H1 (cell line): ENCODE results near the gene RAP1GDS1. TPM values are rescaled to one million over a fixed set of nuclear protein-coding genes. Genes with fewer than 3 reads are reported as not detected.

ENCODE experiments used
- CTCF ChIA-PET: fragments of 300-600 bp; sonication (Branson Sonifier 250); formaldehyde crosslinking; loops from one replicate; lab custom pipeline; 2021; ENCODE audit not compliant: partially characterized antibody; lab: Charles Lee
- POLR2A ChIA-PET: fragments of 300-600 bp; sonication (Branson Sonifier 250); formaldehyde crosslinking; loops from one replicate; lab custom pipeline; 2021; ENCODE audit warnings: inconsistent platforms; ENCODE audit not compliant: partially characterized antibody; lab: Charles Lee
- DNase-seq, 2 experiments: peaks; one replicate each; pipeline versions ENCODE4 v3.0.0 to v3.0.0-alpha.2; 2010 to 2022; ENCODE audit warnings: low spot score in 2 of 2, low read depth in 1 of 2, mixed read lengths in 1 of 2
- FAIRE-seq: peaks from 2 replicates; lab custom pipeline; 2011; peaks lifted over from hg19 to GRCh38; lab: Jason Lieb, UNC
- H2AFZ ChIP-seq: 2 replicates; pipeline ENCODE4 v1.8.1; 2012; ENCODE audit warnings: low read length, inconsistent platforms
- H2AK5ac ChIP-seq: 2 replicates; pipeline ENCODE4 v1.6.1; 2013; ENCODE audit warnings: low read depth, low read length
- H2BK120ac ChIP-seq: replicated peaks from 2 replicates; pipeline ENCODE3; 2013; ENCODE audit warnings: low read depth, low read length, inconsistent platforms
- H2BK12ac ChIP-seq: 2 replicates; pipeline ENCODE4 v1.6.1; 2013; ENCODE audit warnings: low read depth, low read length
- H2BK15ac ChIP-seq: 2 replicates; pipeline ENCODE4 v1.6.1; 2013; ENCODE audit warnings: low read length
- H2BK20ac ChIP-seq: 2 replicates; pipeline ENCODE4 v1.6.1; 2013; ENCODE audit warnings: low read length
- H2BK5ac ChIP-seq: 2 replicates; pipeline ENCODE4 v1.6.1; 2013; ENCODE audit warnings: low read depth, low read length
- H3K14ac ChIP-seq: 2 replicates; pipeline ENCODE4 v1.6.1; 2013; ENCODE audit warnings: inconsistent platforms; ENCODE audit not compliant: insufficient read length
- H3K18ac ChIP-seq: 2 replicates; pipeline ENCODE4 v1.6.1; 2013; ENCODE audit warnings: low read length; ENCODE audit errors: extremely low read depth
- H3K23ac ChIP-seq: 2 replicates; pipeline ENCODE4 v1.6.1; 2013; ENCODE audit warnings: inconsistent platforms; ENCODE audit not compliant: insufficient read length
- H3K23me2 ChIP-seq: 2 replicates; pipeline ENCODE4 v1.6.1; 2013; ENCODE audit warnings: low read depth, low read length
- H3K27ac ChIP-seq: 2 replicates; pipeline ENCODE4 v1.6.1; 2011; ENCODE audit warnings: low read depth, low read length, inconsistent platforms
- H3K27me3 ChIP-seq, 4 experiments: replicated peaks in 1 of 4; 1 replicate in 1 of 4; 2 replicates in 3 of 4; pipeline versions ENCODE4 v1.6.1 to v1.8.1; 2011 to 2013; ENCODE audit warnings: low read length in 3 of 4, mild to moderate bottlenecking in 3 of 4, inconsistent platforms in 2 of 4, mixed read lengths in 2 of 4, moderate library complexity in 1 of 4; ENCODE audit not compliant: control insufficient read depth in 3 of 4, insufficient read depth in 3 of 4; ENCODE audit errors: extremely low read depth in 1 of 4
- H3K36me3 ChIP-seq, 4 experiments: 2 replicates each; pipeline versions ENCODE4 v1.6.1 to v1.8.1; 2011 to 2013; ENCODE audit warnings: mild to moderate bottlenecking in 4 of 4, low read length in 3 of 4, moderate library complexity in 2 of 4, control low read depth in 1 of 4, inconsistent platforms in 1 of 4; ENCODE audit not compliant: insufficient read depth in 4 of 4, control insufficient read depth in 2 of 4
- H3K4ac ChIP-seq: replicated peaks from 2 replicates; pipeline ENCODE3; 2013; ENCODE audit warnings: low read length, low read depth, mixed read lengths, inconsistent platforms; ENCODE audit not compliant: insufficient read length
- H3K4me1 ChIP-seq, 4 experiments: replicated peaks in 1 of 4; 1 replicate in 1 of 4; 2 replicates in 3 of 4; pipeline versions ENCODE4 v1.6.1 to v1.8.1; 2011 to 2013; ENCODE audit warnings: low read length in 3 of 4, inconsistent platforms in 2 of 4, mixed read lengths in 1 of 4; ENCODE audit not compliant: insufficient read depth in 4 of 4, control insufficient read depth in 3 of 4
- H3K4me2 ChIP-seq, 2 experiments: 2 replicates each; pipeline versions ENCODE4 v1.6.1 to v1.8.1; 2011 to 2013; ENCODE audit warnings: low read depth in 2 of 2, low read length in 2 of 2, control low read depth in 1 of 2, inconsistent platforms in 1 of 2, mild to moderate bottlenecking in 1 of 2; ENCODE audit not compliant: insufficient read depth in 1 of 2
- H3K4me3 ChIP-seq, 4 experiments: fragments of 200-600, 300-600 bp in 1 of 4; sonication (generic), shearing (Covaris generic), sonication (Bioruptor Twin) in 1 of 4; 2 replicates each; pipeline versions ENCODE4 v1.5.1 to v1.8.1; 2011 to 2016; ENCODE audit warnings: low read length in 4 of 4, low read depth in 3 of 4, control low read depth in 2 of 4, inconsistent platforms in 2 of 4, mild to moderate bottlenecking in 2 of 4, mixed read lengths in 1 of 4, moderate library complexity in 1 of 4; ENCODE audit not compliant: insufficient read depth in 2 of 4; ENCODE audit errors: extremely low read depth in 1 of 4
- H3K56ac ChIP-seq: replicated peaks from 2 replicates; pipeline ENCODE3; 2013; ENCODE audit warnings: low read depth, mild to moderate bottlenecking, mixed read lengths, low read length, inconsistent platforms; ENCODE audit not compliant: insufficient read length
- H3K79me1 ChIP-seq: 2 replicates; pipeline ENCODE4 v1.6.1; 2013; ENCODE audit warnings: low read depth, low read length, control low read depth
- H3K79me2 ChIP-seq, 2 experiments: 2 replicates each; pipeline versions ENCODE4 v1.6.1 to v1.8.1; 2012 to 2013; ENCODE audit warnings: low read length in 2 of 2, mild to moderate bottlenecking in 2 of 2, inconsistent platforms in 1 of 2; ENCODE audit not compliant: insufficient read depth in 2 of 2, control insufficient read depth in 1 of 2
- H3K9ac ChIP-seq, 4 experiments: replicated peaks in 1 of 4; 1 replicate in 1 of 4; 2 replicates in 3 of 4; pipeline versions ENCODE4 v1.6.1 to v1.8.1; 2011 to 2013; ENCODE audit warnings: low read depth in 3 of 4, low read length in 3 of 4, control low read depth in 2 of 4, mild to moderate bottlenecking in 2 of 4, moderate library complexity in 2 of 4, inconsistent platforms in 1 of 4; ENCODE audit errors: extremely low read depth in 1 of 4
- H3K9me3 ChIP-seq, 2 experiments: 2 replicates each; pipeline versions ENCODE4 v1.6.1 to v1.8.1; 2012 to 2013; ENCODE audit warnings: mild to moderate bottlenecking in 2 of 2, moderate library complexity in 2 of 2, control low read depth in 1 of 2, inconsistent platforms in 1 of 2, low read depth in 1 of 2, low read length in 1 of 2, mixed read lengths in 1 of 2; ENCODE audit not compliant: insufficient read depth in 2 of 2
- H4K20me1 ChIP-seq, 2 experiments: replicated peaks in 1 of 2; 2 replicates each; pipeline versions ENCODE3 to v1.8.1; 2011 to 2013; ENCODE audit warnings: inconsistent platforms in 2 of 2, low read length in 2 of 2, mild to moderate bottlenecking in 1 of 2; ENCODE audit not compliant: insufficient read depth in 2 of 2, control insufficient read depth in 1 of 2
- H4K5ac ChIP-seq: 2 replicates; pipeline ENCODE4 v1.6.1; 2013; ENCODE audit warnings: low read length, low read depth, mixed read lengths, inconsistent platforms; ENCODE audit not compliant: insufficient read length
- H4K8ac ChIP-seq: 2 replicates; pipeline ENCODE4 v1.8.0; 2013; ENCODE audit warnings: mild to moderate bottlenecking, moderate library complexity, low read length, inconsistent platforms; ENCODE audit not compliant: insufficient read depth; ENCODE audit errors: extremely low read depth
- H4K91ac ChIP-seq: replicated peaks from 2 replicates; pipeline ENCODE3; 2013; ENCODE audit warnings: low read length, mixed read lengths, inconsistent platforms; ENCODE audit not compliant: insufficient read length
- CBX8 ChIP-seq: fragments of 300-800, 300-1000 bp; sonication (generic); IDR thresholded peaks from 2 replicates; pipeline ENCODE4 v1.7.1; 2016; ENCODE audit warnings: low read depth, low read length, borderline replicate concordance
- CHD1 ChIP-seq: IDR thresholded peaks from 2 replicates; pipeline ENCODE4 v1.6.1; 2012; ENCODE audit warnings: low read depth, low read length, improper control_type of control experiment
- CHD2 ChIP-seq: IDR thresholded peaks from 2 replicates; pipeline ENCODE4 v1.6.1; 2012; ENCODE audit warnings: low read length, improper control_type of control experiment
- CREB1 ChIP-seq: IDR thresholded peaks from 2 replicates; pipeline ENCODE4 v1.6.1; 2012; ENCODE audit warnings: inconsistent platforms
- EGR1 ChIP-seq: IDR thresholded peaks from 2 replicates; pipeline ENCODE4 v1.6.1; 2011; ENCODE audit warnings: low read depth, low read length, borderline replicate concordance
- GTF2F1 ChIP-seq: IDR thresholded peaks from 2 replicates; pipeline ENCODE4 v1.6.1; 2012; ENCODE audit warnings: low read depth, low read length, improper control_type of control experiment, borderline replicate concordance
- RAD21 ChIP-seq, 2 experiments: IDR thresholded peaks in 1 of 2; conservative IDR thresholded peaks in 1 of 2; 2 replicates each; pipeline ENCODE4 v1.6.1; 2011; ENCODE audit warnings: low read depth in 2 of 2, low read length in 2 of 2, improper control_type of control experiment in 1 of 2, inconsistent platforms in 1 of 2, mild to moderate bottlenecking in 1 of 2, moderate library complexity in 1 of 2
- RFX5 ChIP-seq: IDR thresholded peaks from 2 replicates; pipeline ENCODE4 v1.6.1; 2011; ENCODE audit warnings: low read depth, low read length, improper control_type of control experiment, borderline replicate concordance
- TAF1 ChIP-seq: IDR thresholded peaks from 2 replicates; pipeline ENCODE4 v1.6.1; 2011; ENCODE audit warnings: mild to moderate bottlenecking, low read depth, low read length
- WGBS, 2 experiments: shearing (Covaris generic) in 1 of 2; methylation state at CpG; one replicate each; pipeline versions ENCODE4 v1.1.6 to v1.1.7; 2013 to 2015; ENCODE audit warnings: low lambda C conversion rate in 2 of 2, mixed read lengths in 2 of 2, inconsistent platforms in 1 of 2, low coverage in 1 of 2, missing lambda C conversion rate in 1 of 2; ENCODE audit not compliant: insufficient replicate concordance in 2 of 2, insufficient coverage in 1 of 2, insufficient read length in 1 of 2; ENCODE audit errors: extremely low coverage in 1 of 2, missing lambda C conversion rate in 1 of 2; 5-methylcytosine and 5-hydroxymethylcytosine counted together
- polyA plus RNA-seq, 7 experiments: library from polyadenylated mRNA; depleted of rRNA in 3 of 7; stranded (reverse) in 5 of 7; unstranded in 2 of 7; fragments of >200 nt in 5 of 7; fragments of 200-250 nt in 2 of 7; gene quantifications; 1 replicate in 5 of 7; 2 replicates in 1 of 7; 4 replicates in 1 of 7; pipeline versions ENCODE4 v1.2.1 to v1.2.3, GENCODE V29; 2011 to 2013; ENCODE audit warnings: missing spikeins in 2 of 7, mixed read lengths in 2 of 7
- total RNA-seq: library from RNA; stranded (reverse); fragmentation: NEBNext Ultra II Directional; extraction: Animal tissue kit (Norgen Biotek cat#: 25700); gene quantifications from 2 replicates; pipeline ENCODE4 v1.2.1, GENCODE V29; 2021

The RAP1GDS1 gene
- total and polyA plus RNA-seq, 2 of the 8 experiments (the other 6 are each of a cell fraction or from before 2014, with no cell fraction given), result 12.8 to 31.9 TPM

DNA sequence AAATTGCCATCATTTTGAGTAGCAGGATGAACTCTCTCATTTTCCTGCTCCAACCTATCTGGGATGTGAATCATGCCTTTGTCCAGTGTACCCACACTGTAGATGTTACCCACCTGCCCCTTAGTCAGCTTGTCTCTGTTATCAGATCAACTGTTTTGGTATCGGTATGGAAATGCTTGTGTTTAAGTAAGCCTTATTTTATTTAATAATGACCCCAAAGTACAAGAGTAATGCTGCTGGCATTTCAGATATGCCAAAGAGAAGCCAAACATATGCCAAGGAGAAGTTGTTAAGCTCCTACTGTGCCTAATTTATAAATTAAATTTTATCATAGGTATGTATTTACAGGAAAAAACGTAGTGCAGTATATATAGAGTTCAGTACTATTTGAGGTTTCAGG, 18.6 kb upstream of the RAP1GDS1 start:
- Histone ChIP-seq H2AK5ac (no peak overlapping the region), H3K9ac (no peak overlapping the region)
- WGBS, 2 experiments, result 97% methylated on average over 2 of the region's 2 CpGs; no CpG with 5 or more reads in 1 of the 2 experiments
- TF ChIP-seq CREB1, result no peak
- TF ChIP-seq CBX8, result no peak
- no peak for TF ChIP-seq TAF1
- TF ChIP-seq GTF2F1, result no peak
- TF ChIP-seq CHD1, result no peak
- no peak for TF ChIP-seq RFX5
- TF ChIP-seq CHD2, result no peak
- no peak for TF ChIP-seq RAD21 (IDR thresholded peaks at IDR 0.05 in 1 of 2, conservative IDR thresholded peaks at IDR 0.05 in 1 of 2; ENCODE audit: low read depth in 2 of 2, low read length in 2 of 2)
- TF ChIP-seq EGR1, result no peak
- TF ChIP-seq, all 59 proteins: peak for 0
- Histone ChIP-seq H2BK12ac (no peak overlapping the region), H4K5ac (no peak overlapping the region), H3K27me3 (no peaks in the 10 kb centered on the region), H2BK120ac (no peak overlapping the region), H3K14ac (no peak overlapping the region), H2BK15ac (no peak overlapping the region), H3K56ac (no peak overlapping the region), H4K20me1 (no peaks in the 10 kb centered on the region), H3K4me2 (no peak overlapping the region), H4K91ac (no peak overlapping the region), H2AFZ (no peak overlapping the region), H3K18ac (no peak overlapping the region), H3K23me2 (no peaks in the 10 kb centered on the region), H2BK5ac (no peak overlapping the region), H3K4ac (no peak overlapping the region), H3K9me3 (no peaks in the 10 kb centered on the region), H4K8ac (no peak overlapping the region), H3K36me3 (no peaks in the 10 kb centered on the region), H3K79me2 (no peaks in the 10 kb centered on the region), H3K27ac (no peak overlapping the region), H3K4me1 (peaks cover 0 to 5% (median 0%) of the 10 kb centered on the region in 4 experiments; a peak in 1 of 7 replicates), H3K79me1 (no peaks in the 10 kb centered on the region), H3K4me3 (no peak overlapping the region), H2BK20ac (no peak overlapping the region), H3K23ac (no peak overlapping the region)
- CTCF ChIA-PET, result no interaction called here
- POLR2A ChIA-PET, result no interaction called here
- DNase-seq (no peak), FAIRE-seq (no peak)
